ENCODE data around the gene CTPS2.
"Not testable (repeated sequence)": the region's sequence is repeated elsewhere in the genome, so short reads cannot be mapped to it uniquely, and the experiment has no call there.

DNA sequence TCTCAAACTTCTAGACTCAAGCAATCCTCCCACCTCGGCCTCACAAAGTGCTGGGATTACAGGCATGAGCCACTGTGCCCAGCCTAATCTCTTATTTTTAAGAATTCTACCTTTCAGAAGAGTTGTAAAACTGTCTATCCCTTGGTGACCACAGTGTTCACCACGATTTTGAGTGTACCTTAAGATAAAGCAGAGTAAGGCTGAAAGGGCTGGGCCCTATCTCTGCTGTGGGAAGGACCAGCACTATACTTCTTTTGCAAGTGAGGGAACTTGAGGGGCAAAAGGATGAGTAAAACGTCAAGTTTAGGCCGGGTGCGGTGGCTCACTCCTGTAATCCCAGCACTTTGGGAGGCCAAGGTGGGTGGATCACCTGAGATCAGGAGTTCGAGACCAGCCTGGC is 4.0 kb upstream of the CTPS2 start:
- TF ChIP-seq, protein P1, sequence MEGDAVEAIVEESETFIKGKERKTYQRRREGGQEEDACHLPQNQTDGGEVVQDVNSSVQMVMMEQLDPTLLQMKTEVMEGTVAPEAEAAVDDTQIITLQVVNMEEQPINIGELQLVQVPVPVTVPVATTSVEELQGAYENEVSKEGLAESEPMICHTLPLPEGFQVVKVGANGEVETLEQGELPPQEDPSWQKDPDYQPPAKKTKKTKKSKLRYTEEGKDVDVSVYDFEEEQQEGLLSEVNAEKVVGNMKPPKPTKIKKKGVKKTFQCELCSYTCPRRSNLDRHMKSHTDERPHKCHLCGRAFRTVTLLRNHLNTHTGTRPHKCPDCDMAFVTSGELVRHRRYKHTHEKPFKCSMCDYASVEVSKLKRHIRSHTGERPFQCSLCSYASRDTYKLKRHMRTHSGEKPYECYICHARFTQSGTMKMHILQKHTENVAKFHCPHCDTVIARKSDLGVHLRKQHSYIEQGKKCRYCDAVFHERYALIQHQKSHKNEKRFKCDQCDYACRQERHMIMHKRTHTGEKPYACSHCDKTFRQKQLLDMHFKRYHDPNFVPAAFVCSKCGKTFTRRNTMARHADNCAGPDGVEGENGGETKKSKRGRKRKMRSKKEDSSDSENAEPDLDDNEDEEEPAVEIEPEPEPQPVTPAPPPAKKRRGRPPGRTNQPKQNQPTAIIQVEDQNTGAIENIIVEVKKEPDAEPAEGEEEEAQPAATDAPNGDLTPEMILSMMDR (IDR thresholded peaks at IDR 0.05): not testable (repeated sequence)
- TF ChIP-seq POLR2A (IDR thresholded peaks at IDR 0.05): not testable (repeated sequence)

Data from breast epithelium (tissue), 3 donors.